GM18517 (cell line): ENCODE results near the gene AGMO.

Experiments
- ATAC-seq: cut with Tn5 transposase; IDR thresholded peaks from one replicate; pipeline ENCODE4 v1.9.1; 2021; ENCODE audit warnings: mild to moderate bottlenecking, moderate library complexity; ENCODE audit not compliant: unreplicated experiment

AGMO gene

DNA sequence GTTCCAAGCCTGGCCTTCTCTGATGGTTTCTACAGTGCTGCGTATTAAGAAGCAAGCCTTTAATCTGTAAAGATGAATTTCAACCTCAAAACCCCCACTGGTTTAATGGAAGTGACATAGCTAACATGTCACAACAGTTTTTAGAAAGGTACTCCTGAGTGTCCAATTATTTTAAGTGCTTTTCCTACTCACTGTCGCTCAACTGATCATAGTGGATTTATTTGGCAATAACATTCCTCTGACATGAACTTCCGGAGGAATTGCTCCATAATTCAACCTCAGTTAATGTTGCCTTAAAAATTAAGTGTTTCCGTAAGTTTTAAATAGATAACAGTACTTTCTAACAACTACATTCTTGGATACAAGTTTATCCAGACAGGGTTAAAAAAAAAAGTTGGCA, 57.5 kb downstream of the AGMO start:
- ATAC-seq: no peak

DNA sequence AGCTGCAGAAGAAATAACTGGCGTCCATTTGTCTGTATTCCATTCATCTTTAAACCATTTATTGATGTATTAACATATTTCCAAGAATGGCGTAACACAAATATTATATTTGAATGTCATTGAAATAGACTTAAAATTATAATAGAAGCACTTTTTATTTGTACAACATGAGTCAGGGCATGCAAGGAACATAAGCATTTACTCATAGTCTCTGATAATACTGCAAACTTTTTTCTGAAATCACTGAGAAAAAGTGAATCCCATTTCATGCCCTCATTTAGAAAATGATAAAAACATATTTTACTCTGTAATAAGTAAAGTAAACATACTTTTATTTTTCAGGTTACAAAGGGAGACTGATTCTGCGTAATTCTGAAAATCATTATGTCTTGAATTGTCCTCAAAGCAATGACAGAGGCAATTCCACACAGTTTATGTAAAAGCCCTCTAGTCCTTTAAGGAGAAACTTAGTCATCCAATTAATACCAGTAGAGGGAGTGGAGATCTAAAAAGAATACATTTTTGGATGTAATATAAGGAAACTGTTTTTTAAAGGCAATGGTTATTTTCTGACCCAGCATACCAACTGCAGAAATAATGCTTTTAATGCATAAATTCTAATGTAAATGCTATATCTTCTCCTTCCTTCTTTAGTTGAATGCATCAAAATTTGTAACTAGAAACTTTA, 58.1 kb downstream of the AGMO start:
- no peak for ATAC-seq

DNA sequence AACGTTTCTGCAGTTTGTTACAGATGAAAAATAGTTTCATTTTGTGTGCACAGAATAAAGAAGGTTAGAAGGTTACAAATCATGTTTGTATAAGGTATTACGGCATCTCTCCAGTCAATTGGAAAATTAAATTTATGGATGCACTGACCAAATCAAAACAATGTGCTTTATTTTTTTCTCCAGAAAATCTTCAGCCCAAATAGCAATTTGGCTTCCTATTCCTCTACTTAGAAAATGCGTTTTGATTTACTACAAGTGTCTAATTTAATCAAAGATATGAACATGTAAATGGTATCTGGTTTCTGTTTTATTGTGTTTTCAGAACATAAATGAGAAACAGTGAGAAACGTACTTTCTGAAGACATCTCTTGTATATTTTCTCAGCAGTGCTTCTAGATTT, 63.4 kb downstream of the AGMO start:
- ATAC-seq: no peak

DNA sequence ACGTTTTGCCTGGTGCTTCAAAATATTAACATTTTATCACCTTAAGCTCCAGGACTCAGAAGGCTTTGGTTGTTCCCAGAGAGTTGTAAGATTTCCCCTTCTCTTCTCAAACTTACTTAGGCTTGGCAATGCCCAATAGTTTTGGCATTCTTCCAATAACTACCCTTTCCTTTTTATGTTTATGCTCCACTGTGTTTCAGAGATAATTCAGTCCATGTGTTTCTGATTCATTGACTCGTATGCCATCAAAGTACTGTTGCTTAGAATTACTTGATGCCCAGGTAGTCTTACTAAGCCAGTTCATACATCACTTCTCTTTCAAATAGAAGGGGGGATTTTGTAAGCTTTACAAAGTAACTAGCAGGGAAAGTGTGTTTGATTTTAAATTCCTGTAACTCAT, 66.6 kb downstream of the AGMO start:
- no peak for ATAC-seq

DNA sequence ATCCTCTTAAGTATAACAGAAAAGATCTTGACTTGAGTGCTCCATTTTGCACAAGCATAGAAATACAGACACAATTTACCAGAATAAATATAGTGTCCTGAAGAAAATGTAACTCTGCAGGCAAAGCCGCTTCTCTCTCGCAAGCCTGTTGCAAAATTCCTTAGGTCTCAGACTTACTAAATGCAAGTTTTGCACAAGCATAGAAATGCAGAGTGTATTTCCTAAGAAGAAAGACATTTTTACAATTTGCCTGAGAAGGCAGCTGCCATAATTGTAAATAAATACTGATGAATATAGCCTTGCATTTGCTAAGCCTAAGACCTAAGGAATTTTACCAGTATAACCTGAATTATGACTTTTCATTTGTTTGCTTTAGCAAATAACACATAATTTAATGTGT, 67.1 kb downstream of the AGMO start:
- no peak for ATAC-seq

DNA sequence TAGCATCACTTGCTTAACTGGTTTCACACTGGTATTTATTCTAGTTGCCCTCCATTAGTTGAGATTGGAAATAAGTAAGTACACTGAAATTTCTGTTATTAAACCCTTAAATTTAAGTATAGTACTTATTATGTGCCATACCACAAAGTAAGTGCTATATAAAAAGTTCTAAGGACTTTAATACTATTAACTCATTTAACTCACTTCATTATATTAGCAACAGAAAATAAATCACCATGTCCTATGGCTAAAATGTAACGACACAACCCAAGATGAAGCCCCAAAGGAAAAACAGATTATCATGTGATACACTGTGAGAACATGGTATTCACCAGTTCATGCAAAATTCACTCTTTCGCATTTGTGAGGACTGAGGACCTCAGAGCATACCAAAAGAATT, 70.5 kb downstream of the AGMO start:
- no peak for ATAC-seq

DNA sequence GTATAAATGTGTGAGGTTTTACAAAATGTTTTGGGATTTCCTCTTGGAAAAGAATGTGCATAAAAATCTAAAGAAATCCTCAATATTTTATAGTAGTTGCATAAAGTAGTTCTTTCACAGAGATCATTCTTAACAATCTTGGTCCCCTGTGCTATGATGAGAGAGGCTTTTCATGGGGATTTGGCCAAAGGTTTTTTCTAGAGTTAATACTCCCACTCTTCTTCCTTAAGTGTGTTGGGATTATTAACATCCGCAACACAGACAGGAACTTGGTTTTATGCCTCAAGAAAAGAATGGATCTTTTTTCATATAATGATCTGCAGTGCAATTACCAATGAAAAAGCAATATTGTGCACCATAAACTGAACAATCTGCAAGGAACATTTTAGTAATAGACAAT, 71.5 kb downstream of the AGMO start:
- ATAC-seq: no peak

DNA sequence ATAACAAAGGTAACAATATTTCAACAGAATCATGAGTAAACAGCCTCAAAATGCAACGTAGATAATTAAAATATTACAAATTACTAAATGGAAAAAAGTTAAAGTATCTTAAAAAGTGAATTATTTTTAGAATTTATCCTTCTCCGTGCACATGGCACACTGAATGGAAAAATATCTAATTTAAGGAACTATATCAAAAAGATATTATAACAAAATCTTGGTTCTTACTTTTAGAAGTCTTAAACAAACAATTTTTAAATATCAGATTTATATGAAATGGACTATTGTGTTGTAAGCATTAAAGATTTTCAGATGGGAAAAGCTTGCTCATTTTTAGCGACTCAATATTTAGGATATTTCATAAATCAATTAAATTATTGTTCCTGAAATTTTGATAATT, 72.0 kb downstream of the AGMO start:
- ATAC-seq: no peak

DNA sequence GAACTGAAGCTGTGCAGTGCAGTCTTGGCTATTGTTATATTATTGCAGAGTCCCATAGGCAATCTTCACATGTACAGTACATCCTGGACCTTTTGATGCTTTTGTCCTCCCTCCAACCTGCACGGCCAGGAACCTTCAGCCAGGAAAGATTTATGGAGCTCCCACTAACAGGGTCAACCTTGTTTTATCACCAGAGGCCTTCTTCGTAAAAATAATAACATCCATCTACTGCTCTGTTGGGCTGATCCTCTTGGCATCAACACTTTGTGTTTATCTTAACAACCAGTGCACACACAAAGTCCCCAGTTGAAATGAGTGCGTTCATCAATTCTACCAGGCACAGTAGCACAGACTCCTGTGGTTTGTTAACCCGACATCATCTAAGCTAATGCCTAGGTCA, 72.4 kb downstream of the AGMO start:
- no peak for ATAC-seq

DNA sequence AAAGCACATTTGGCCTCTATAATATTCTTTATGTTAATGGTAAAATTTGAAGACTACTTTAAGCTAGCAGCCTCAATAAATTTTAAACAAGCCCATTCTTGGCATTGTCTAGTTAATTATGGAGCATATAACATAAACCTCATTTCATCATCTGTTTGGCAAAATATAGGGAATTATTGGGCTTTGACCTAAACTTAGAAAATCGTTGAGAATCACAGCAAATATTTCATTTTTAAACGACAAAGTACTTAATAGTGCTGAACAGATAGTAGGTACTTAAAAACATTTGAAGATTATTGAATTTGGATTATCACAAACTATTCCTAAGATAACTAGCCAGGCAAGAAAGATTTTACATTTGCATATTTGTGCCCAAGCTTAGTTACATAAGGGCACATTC, 73.4 kb downstream of the AGMO start:
- ATAC-seq: no peak

DNA sequence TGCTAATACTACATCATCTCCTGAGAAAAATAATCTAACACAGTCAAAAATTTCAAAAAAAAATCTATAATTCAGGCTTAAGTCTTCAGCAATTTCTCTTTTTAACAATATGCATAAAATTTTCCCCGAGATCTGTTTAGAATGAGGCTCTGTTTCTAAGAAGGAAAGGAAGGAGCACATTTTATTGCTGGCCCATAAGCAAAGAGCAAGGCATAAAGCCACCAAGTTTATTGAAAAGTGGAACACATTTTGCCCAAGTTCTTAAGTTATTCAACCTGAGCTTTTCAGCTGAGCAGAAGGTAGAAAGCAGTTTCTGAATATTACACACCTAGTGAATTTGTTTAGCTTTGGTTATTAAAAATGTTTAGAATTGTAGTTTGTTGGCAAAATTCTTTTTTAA, 73.9 kb downstream of the AGMO start:
- no peak for ATAC-seq

DNA sequence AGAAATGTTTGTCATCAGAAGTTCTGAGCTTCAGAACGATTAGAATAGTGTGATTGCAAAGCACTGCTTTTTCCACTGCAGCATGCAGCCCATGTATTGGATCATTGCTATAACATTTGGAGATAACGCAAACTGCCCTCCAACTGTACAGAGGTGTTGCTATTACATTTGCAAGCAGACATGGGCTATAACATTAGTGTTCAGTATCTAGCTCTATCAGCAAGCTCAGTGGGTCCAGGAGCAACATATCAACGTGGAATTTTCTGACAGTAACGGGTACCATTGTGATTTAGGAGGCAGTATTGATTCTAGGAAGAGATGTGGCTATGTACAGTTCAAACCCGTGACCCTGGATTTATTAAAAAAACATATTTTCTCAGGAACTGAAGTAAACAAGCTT, 75.8 kb downstream of the AGMO start:
- ATAC-seq: no peak

DNA sequence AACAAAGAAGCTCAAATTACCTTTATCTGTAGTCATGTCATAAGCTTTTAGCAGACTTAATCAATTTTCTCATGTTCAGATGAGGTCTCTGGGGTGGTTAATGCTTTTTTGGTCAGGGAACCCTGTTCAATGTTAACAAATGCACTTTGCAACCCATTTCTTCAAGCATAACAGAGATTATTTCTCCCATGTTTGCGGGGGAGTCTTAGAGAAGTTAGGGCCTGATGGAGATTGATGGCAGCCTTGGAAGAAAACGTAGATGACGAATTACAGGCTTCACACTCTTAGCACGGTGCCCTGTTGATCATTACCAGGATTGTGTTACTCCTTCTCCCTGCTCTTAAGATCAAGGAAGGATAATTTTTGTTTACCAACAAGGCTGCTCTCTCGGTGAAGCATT, 76.4 kb downstream of the AGMO start:
- no peak for ATAC-seq

DNA sequence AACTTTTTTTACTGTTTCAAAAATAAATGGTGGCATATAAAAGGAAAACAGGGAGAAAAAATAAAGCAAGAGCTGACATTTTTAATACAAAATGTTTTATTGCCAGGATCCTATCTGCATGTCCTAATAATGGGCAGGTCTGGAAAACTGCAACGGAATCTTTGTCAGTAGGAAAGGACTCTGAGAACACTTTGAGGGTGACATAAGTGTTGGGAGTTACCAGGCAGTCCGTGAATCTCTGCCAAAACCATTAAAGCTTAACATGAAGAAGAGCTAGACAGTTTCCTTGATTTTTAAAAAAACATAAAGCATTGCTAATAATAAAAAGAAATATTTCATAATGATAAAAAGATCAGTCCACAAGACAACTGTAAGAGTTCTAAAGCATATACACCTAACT, 80.7 kb downstream of the AGMO start:
- ATAC-seq: no peak

DNA sequence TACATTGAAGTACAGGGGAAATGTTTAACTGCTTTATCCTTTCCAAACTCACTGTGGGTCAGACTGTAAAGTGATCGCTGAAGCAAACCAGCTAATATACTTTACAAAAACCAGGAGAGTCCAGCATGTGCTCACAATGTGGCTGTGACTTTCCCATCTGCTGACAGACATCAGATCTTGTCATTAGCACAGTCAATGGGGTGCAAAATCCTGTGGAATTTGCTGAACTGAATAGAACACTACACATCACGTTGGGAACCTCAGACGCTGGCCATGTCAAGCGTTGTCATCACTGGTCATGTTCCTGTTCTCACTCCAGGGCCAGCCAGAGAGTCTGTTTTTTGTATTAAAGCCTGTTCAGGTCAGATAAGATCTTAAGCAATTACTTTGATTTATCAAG, 83.4 kb downstream of the AGMO start:
- ATAC-seq: no peak

DNA sequence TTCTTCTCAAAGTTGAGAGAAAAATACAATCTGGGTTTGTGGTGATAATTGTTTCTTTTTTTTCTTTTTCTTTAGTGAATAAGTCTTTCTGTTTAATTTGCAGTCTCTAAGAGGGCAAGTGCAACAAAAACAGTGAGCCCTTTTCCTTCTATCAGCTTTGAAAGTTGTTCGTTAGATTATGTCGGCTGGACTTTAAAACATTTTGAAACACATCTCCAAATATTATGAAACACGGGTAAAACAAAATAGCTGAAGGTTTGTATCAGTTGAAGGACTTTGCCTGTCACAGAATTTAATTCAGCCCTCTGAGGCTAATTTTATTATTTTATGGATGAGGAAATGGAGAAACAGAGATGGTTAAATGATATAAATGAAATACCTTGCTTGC, 85.3 kb downstream of the AGMO start:
- ATAC-seq: no peak

DNA sequence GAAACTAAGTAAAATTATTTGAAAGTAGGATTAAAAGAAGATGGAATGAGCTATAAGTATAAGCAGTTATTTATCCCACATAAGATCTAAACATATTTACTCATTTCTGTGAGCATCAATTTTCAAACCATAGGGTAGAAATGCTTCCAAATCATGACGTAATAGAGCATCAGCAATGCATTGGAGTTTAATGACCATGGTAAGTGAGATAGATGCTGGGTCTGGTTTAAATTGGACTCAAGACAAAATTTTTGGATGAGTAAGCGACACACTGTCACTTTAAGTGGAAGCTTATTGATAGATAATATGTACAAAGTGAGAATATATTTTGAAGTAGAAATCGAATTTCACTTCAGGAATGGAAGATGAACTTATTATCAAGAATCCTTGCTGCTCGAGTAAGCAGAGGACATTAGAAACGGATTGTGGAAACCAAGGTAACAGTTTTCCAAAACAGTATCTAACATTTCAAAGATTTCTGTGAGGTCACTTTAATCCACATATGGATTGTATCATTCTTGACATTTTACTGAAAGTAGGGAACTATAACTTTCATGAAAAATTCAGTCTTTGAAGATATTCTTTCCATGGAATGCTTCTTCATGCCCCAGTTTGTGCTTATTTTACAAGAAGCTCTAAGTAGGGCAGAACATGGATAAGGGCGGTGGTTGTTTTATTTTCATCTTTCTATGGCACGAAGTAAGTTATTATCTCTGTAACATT, 85.8 kb downstream of the AGMO start:
- ATAC-seq: no peak

DNA sequence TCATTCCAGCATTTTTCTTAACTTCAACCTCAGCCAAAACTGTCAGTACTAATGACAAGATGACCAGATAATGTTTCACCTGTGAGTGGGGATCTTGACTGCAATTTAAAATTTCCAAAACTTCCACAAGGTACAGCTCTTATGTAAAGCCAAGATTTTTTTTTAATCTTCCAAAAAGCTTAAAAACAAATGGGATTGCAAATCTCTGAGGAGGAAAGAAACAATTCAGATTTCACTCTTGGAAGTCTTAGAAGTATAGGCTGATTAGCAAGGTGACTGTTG, 90.2 kb downstream of the AGMO start:
- ATAC-seq: no peak

DNA sequence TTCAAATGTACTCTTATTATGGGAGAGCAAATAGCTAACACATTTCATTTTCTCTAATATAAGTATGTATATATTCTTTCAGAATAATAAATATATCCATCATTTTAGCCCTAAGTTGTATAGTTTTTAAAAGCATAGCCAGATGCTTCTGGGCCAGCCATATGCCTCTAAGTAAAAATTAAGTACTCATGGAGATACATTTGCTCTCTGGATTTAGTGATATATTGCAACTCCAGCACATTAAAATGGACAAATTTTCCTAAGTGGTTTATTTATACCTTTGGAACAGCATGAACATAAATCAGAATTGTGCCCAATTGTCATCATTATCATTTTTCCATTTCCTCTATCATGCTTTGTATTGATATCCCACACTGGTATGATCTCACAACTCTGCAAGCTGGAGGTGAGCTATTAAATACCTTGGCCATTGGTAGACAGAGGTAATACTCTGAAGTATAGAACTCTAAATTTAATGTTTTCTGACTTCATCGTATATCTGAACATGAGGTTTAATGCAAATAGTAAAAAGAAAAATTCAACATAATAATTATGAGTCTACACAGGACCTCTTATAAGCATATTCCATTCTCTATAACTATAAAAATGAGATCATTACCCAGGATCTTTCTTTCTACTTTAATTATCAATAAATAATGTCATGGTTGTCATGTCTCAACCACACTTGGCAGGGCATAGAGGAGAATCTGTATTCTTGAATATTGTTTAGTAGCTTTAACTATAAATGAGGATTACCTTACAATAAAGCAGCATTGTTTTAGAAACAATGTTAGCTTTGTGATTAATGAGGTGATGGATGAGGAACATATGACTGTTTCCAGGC, 90.8 kb downstream of the AGMO start:
- ATAC-seq: no peak

DNA sequence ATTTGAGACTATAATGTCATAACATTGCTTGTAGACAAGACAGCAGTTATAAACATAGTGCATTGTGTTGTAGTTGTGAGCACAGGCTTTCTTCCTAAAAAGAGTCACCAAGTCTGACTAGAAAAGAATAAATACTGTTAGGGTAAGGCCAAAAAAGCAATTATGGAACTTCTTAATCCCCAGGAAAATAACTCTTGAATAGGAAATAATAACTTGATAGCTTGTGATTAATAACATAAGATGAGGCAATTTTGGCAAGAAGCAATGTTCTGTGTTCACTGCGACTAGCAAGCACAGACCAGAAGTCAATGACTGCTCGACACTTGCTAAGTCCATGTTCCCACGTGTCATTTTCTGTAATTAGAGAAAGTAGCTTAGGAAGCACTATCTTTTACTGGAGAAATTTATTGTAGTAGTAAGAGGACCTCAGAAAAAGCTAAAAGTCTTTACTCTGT, 97.1 kb downstream of the AGMO start:
- no peak for ATAC-seq

DNA sequence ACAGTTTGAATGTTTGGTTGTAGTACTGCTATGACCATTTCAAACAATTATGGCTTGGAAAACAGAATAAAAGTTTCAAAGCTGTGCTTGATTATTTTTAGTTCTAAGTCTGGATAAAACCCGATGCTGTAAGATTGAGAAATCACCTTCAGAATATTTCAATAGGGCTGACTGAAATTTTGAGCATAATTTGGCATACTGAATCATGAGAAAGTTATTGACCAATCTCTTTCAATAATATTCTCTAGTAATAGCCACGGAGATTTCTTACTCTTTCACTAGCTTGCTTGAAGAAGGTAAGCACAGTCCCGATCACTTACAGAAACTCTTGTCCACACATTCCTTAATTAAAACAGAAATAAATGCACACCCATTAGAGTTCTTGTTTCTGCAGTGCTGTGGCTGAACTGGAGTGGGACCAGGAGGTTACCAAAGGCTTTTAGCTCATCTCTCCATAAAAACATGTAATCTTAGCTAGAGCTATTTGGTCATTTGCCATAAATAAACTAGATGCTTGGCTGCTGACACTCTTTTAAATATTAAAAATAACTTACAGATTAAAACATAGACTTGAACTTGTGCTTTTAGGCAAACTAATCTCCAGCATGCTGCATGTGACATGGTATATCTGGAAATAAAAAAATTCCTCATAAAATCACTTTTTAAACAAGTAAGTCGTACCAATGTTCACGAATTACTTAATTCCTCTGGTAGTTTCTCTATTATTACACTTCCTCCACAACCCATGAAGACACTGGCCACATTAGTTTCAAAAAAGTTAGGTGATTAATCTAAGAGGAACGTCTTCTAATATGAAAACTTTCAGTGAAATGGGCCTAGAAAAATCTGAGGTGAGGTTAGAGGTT, 97.8 kb downstream of the AGMO start:
- no peak for ATAC-seq
